Activated naive CD8-positive, alpha-beta T cell treated with anti-CD3 and anti-CD28 coated beads, Interleukin-2, amount 10 ng/mL, durations not matched to agents 7 days and 5 days (primary cell): ENCODE data around the gene TTC4. TPM values are rescaled to one million over a fixed set of nuclear protein-coding genes. Genes with fewer than 3 reads are reported as not detected.

Experiments used
- ATAC-seq: fragments of 150-1000 bp; cut with Tn5 transposase; one replicate; pipeline ENCODE4 v1.10.0; 2021; ENCODE audit warnings: low read depth, moderate library complexity
- POLR2A ChIA-PET: fragments of 350-600 bp; sonication (Branson Sonifier 250); formaldehyde crosslinking; loops from one replicate; lab custom pipeline; 2021; ENCODE audit warnings: antibody characterized with exemption; lab: Charles Lee
- DNase-seq: peaks from one replicate; pipeline ENCODE4 v3.0.0; 2021
- H3K27ac Mint-ChIP-seq: one replicate; pipeline ENCODE4 v1.8.0; 2022; ENCODE audit warnings: mild to moderate bottlenecking, mixed read lengths
- H3K27me3 Mint-ChIP-seq: one replicate; pipeline ENCODE4 v1.8.0; 2022; ENCODE audit warnings: mild to moderate bottlenecking, moderate library complexity, mixed read lengths
- H3K36me3 Mint-ChIP-seq: one replicate; pipeline ENCODE4 v1.8.0; 2021; ENCODE audit warnings: mild to moderate bottlenecking, mixed read lengths
- H3K4me1 Mint-ChIP-seq: one replicate; pipeline ENCODE4 v1.8.0; 2021; ENCODE audit warnings: mixed read lengths
- H3K4me3 Mint-ChIP-seq: one replicate; pipeline ENCODE4 v1.8.0; 2022; ENCODE audit warnings: mild to moderate bottlenecking, moderate library complexity, mixed read lengths
- H3K9me3 Mint-ChIP-seq: one replicate; pipeline ENCODE4 v1.8.0; 2021; ENCODE audit warnings: mixed read lengths
- total RNA-seq, 2 experiments: library from RNA; stranded (reverse); gene quantifications; one replicate each; pipeline ENCODE4 v1.2.3, GENCODE V29; 2021

Gene TTC4
- total RNA-seq, 2 experiments from 2014 or later: 19.6 to 20.2 TPM

DNA sequence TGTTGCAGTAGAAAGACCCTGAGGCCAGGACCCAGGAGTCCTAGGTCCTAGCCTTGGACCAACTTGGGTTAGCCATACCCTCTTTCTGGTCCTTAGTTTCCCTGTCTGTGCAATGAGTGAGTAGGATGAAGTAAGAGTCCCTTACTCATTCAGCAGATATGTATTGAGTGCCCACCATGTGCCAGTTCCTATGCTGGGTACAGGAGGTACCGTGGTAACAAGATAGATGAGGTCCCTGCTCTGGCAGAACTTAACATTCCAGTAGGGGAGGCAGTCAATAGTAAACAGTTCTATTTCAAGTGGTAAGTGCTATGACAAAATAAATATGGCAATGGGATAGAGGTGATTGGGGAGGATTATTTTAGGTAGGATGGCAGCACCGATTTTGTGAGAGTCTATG is 66.9 kb downstream of the TTC4 start:
- no peaks in the 10 kb centered on the region for H3K36me3 Mint-ChIP-seq
- no peak overlapping the region for H3K27ac Mint-ChIP-seq
- DNase-seq: no peak
- H3K4me1 Mint-ChIP-seq: peaks cover 6% of the 10 kb centered on the region
- ATAC-seq: no peak
- H3K9me3 Mint-ChIP-seq: no peaks in the 10 kb centered on the region
- no peak overlapping the region for H3K4me3 Mint-ChIP-seq
- POLR2A ChIA-PET: no interaction called here
- H3K27me3 Mint-ChIP-seq: no peaks in the 10 kb centered on the region

GRCh38 chr1:54784066-54784465 is 68.4 kb downstream of the TTC4 start:
- no peaks in the 10 kb centered on the region for H3K9me3 Mint-ChIP-seq
- H3K36me3 Mint-ChIP-seq: no peaks in the 10 kb centered on the region
- DNase-seq: no peak
- peaks cover 3% of the 10 kb centered on the region for H3K4me1 Mint-ChIP-seq
- H3K27ac Mint-ChIP-seq: no peak overlapping the region
- ATAC-seq: no peak
- POLR2A ChIA-PET: no interaction called here
- no peak overlapping the region for H3K4me3 Mint-ChIP-seq
- H3K27me3 Mint-ChIP-seq: no peaks in the 10 kb centered on the region

- DNase-seq (no peak), ATAC-seq (no peak)
- H3K27me3 Mint-ChIP-seq: no peaks in the 10 kb centered on the region
- no peaks in the 10 kb centered on the region for H3K4me1 Mint-ChIP-seq
- POLR2A ChIA-PET: no interaction called here
- no peaks in the 10 kb centered on the region for H3K9me3 Mint-ChIP-seq
- no peak overlapping the region for H3K27ac Mint-ChIP-seq
- H3K36me3 Mint-ChIP-seq: no peaks in the 10 kb centered on the region
- H3K4me3 Mint-ChIP-seq: no peak overlapping the region
These were observed 71.1 kb downstream of the TTC4 start for GRCh38 chr1:54786778-54787177.

GRCh38 chr1:54787604-54788003 is 71.9 kb downstream of the TTC4 start:
- ATAC-seq (no peak), DNase-seq (no peak)
- Mint-ChIP-seq H3K4me1 (no peaks in the 10 kb centered on the region), H3K27me3 (no peaks in the 10 kb centered on the region), H3K27ac (no peak overlapping the region), H3K9me3 (peaks cover 2% of the 10 kb centered on the region), H3K4me3 (no peak overlapping the region), H3K36me3 (peaks cover 1% of the 10 kb centered on the region)
- POLR2A ChIA-PET: no interaction called here

- Mint-ChIP-seq H3K9me3 (peaks cover 2% of the 10 kb centered on the region), H3K27me3 (no peaks in the 10 kb centered on the region), H3K4me3 (no peak overlapping the region), H3K27ac (no peak overlapping the region), H3K36me3 (peaks cover 2% of the 10 kb centered on the region), H3K4me1 (no peaks in the 10 kb centered on the region)
- no peak for ATAC-seq
- no peak for DNase-seq
- POLR2A ChIA-PET: no interaction called here
These were observed 72.8 kb downstream of the TTC4 start for GRCh38 chr1:54788459-54788858.

- peaks cover 2% of the 10 kb centered on the region for H3K36me3 Mint-ChIP-seq
- DNase-seq: no peak
- H3K9me3 Mint-ChIP-seq: peaks cover 2% of the 10 kb centered on the region
- H3K4me3 Mint-ChIP-seq: no peak overlapping the region
- H3K27ac Mint-ChIP-seq: no peak overlapping the region
- H3K27me3 Mint-ChIP-seq: no peaks in the 10 kb centered on the region
- peaks cover 2% of the 10 kb centered on the region for H3K4me1 Mint-ChIP-seq
- POLR2A ChIA-PET: no interaction called here
- no peak for ATAC-seq
These were observed 76.3 kb downstream of the TTC4 start for GRCh38 chr1:54791880-54792522.

Other genes with a start within 250 kb of the TTC4 start
- gene ACOT11, start 167.6 kb upstream of the TTC4 start, total RNA-seq: 1 to 10 TPM; 1.0 to 1.2 TPM
- gene FAM151A, start 92.3 kb upstream of the TTC4 start, total RNA-seq: not detected
- gene MROH7, start 74.1 kb upstream of the TTC4 start, total RNA-seq: under 1 TPM in 1 of 2 experiments, not detected in 1; 0.28 TPM
- 1 to 10 TPM; 3.9 to 4.3 TPM for gene PARS2, start 48.7 kb downstream of the TTC4 start, total RNA-seq
- 10 to 100 TPM in 1 of 2 experiments, 1 to 10 TPM in 1; 9.0 to 10.1 TPM for gene TTC22, start 85.5 kb downstream of the TTC4 start, total RNA-seq
- 10 to 100 TPM; 55.9 to 60.8 TPM for gene DHCR24, start 171.3 kb downstream of the TTC4 start, total RNA-seq